DND-41 (cell line): Measurements from ENCODE around the gene BATF.

Source experiments
- EZH2 ChIP-seq: IDR thresholded peaks from 3 replicates; pipeline ENCODE4 v1.6.1; 2012; ENCODE audit warnings: borderline replicate concordance, low read depth, mild to moderate bottlenecking, moderate library complexity, low read length, inconsistent platforms; ENCODE audit not compliant: severe bottlenecking
- TF ChIP-seq, protein P1 (sequence below): IDR thresholded peaks from 2 replicates; pipeline ENCODE4 v1.5.1; 2012; ENCODE audit warnings: borderline replicate concordance, low read length, moderate library complexity, mild to moderate bottlenecking; ENCODE audit not compliant: poor library complexity, severe bottlenecking; ENCODE audit errors: extremely low read depth

GRCh38 chr14:75537071-75537470 is 14.8 kb downstream of the BATF start:
- TF ChIP-seq, protein P1, sequence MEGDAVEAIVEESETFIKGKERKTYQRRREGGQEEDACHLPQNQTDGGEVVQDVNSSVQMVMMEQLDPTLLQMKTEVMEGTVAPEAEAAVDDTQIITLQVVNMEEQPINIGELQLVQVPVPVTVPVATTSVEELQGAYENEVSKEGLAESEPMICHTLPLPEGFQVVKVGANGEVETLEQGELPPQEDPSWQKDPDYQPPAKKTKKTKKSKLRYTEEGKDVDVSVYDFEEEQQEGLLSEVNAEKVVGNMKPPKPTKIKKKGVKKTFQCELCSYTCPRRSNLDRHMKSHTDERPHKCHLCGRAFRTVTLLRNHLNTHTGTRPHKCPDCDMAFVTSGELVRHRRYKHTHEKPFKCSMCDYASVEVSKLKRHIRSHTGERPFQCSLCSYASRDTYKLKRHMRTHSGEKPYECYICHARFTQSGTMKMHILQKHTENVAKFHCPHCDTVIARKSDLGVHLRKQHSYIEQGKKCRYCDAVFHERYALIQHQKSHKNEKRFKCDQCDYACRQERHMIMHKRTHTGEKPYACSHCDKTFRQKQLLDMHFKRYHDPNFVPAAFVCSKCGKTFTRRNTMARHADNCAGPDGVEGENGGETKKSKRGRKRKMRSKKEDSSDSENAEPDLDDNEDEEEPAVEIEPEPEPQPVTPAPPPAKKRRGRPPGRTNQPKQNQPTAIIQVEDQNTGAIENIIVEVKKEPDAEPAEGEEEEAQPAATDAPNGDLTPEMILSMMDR: no peak
- TF ChIP-seq EZH2: no peak
